Measurements from ENCODE around the gene ROBO2. TPM values are rescaled to one million over a fixed set of nuclear protein-coding genes. Genes with fewer than 3 reads are reported as not detected.

The ROBO2 gene
- total RNA-seq, 1 experiment from 2014 or later, result not detected

DNA sequence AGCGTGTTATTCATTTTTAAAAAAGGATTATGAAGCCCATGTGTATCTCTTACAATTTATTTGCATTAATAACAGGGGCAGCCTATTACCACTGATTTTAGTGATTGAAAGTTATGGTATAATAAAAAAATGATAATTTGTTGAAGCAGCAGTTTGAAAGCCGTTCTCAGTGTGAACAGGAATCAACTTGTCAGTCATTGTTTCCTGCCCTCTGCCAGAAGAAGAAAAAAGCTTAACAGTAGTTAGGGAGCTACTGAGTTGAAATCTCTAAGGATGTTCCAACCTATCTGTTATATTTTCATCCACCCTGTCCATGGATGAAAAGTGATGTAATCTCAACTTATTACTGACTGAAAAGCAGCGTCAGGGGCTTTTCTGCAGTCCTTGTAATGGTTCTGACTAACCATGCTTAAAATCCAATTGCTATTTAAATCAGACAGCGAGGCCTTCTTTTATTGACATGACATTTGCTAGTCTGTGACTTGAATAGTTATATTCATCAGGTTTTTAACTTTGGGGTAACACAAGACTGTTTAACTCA lies 486.7 kb downstream of the ROBO2 start:
- no TSS peak for BruUV-seq (replicated peaks)

More for the DNA sequence above, 486.7 kb downstream of the ROBO2 start:
- no peak for TF ChIP-seq REST (IDR thresholded peaks at IDR 0.05; ENCODE audit: low read depth)
- TF ChIP-seq EZH2phosphoT487 (IDR thresholded peaks at IDR 0.05; ENCODE audit: borderline replicate concordance), result no peak
- TF ChIP-seq CBX3 (IDR thresholded peaks at IDR 0.05; ENCODE audit: low read depth), result no peak
- TF ChIP-seq YY1 (IDR thresholded peaks at IDR 0.05; ENCODE audit: extremely low read depth, insufficient replicate concordance, low read depth, low read length), result no peak
- no peak for TF ChIP-seq EGR1 (IDR thresholded peaks at IDR 0.05; ENCODE audit: low read depth)
- TF ChIP-seq POLR2AphosphoS5 (IDR thresholded peaks at IDR 0.05; ENCODE audit: low read depth, low read length), result no peak
- no peak for TF ChIP-seq EZH2 (IDR thresholded peaks at IDR 0.05)
- no peak for TF ChIP-seq SRF (IDR thresholded peaks at IDR 0.05; ENCODE audit: low read depth)
- TF ChIP-seq SIN3A (IDR thresholded peaks at IDR 0.05; ENCODE audit: low read depth), result no peak
- no peak for TF ChIP-seq SP1 (IDR thresholded peaks at IDR 0.05; ENCODE audit: low read depth)
- TF ChIP-seq ZNF274 (IDR thresholded peaks at IDR 0.05; ENCODE audit: low read depth, low read length), result no peak
- no peak for TF ChIP-seq JUND (IDR thresholded peaks at IDR 0.05)
- TF ChIP-seq POLR2A (IDR thresholded peaks at IDR 0.05; ENCODE audit: borderline replicate concordance, extremely low read depth, insufficient read depth, insufficient read length), result no peak
- TF ChIP-seq ELF1 (IDR thresholded peaks at IDR 0.05; ENCODE audit: borderline replicate concordance, low read depth), result no peak
- Histone ChIP-seq H3K9me3 (ENCODE audit: control insufficient read depth in 1 of 2, insufficient read depth in 1 of 2, low read depth in 1 of 2, low read length in 2 of 2) (peaks cover 6 to 22% of the 10 kb centered on the region in 2 experiments; a peak in 2 of 4 replicates), H3K4me2 (ENCODE audit: low read length) (no peak overlapping the region), H3K9ac (ENCODE audit: low read length) (no peak overlapping the region), H3K36me3 (ENCODE audit: control insufficient read depth in 1 of 2, insufficient read depth in 2 of 2, low read length in 2 of 2) (no peaks in the 10 kb centered on the region), H3K27me3 (ENCODE audit: insufficient read depth, low read length) (no peaks in the 10 kb centered on the region), H4K20me1 (ENCODE audit: insufficient read depth) (no peaks in the 10 kb centered on the region), H2AFZ (ENCODE audit: low read depth, low read length, poor library complexity, severe bottlenecking) (no peak overlapping the region), H3K79me2 (ENCODE audit: insufficient read depth, low read length) (no peaks in the 10 kb centered on the region), H3K9me2 (ENCODE audit: insufficient read depth) (no peaks in the 10 kb centered on the region), H3K4me3 (replicated peaks in 1 of 2; ENCODE audit: low read depth in 1 of 2, low read length in 2 of 2) (no peak overlapping the region), H3K27ac (ENCODE audit: low read depth, low read length) (no peak overlapping the region), H3K4me1 (ENCODE audit: control insufficient read depth in 1 of 2, insufficient read depth in 2 of 2, low read length in 2 of 2) (no peaks in the 10 kb centered on the region)
- CTCF ChIA-PET, result no interaction called here
- DNase-seq (ENCODE audit: low read depth, low spot score) (no peak), ATAC-seq (no peak)
- POLR2A ChIA-PET, result no interaction called here
- intact Hi-C loops (cut with micrococcal nuclease), result no loop called here
- RAD21 ChIA-PET (ENCODE audit: low non-redundant PET in 1 of 2, low total read pairs in 2 of 2, uncharacterized antibody in 2 of 2, unreplicated experiment in 2 of 2), result no interaction called here

Measured in HCT116 (cell line).